Esophagus squamous epithelium (tissue), 5 donors: Measurements from ENCODE around the gene DELE1. TPM values are rescaled to one million over a fixed set of nuclear protein-coding genes. Genes with fewer than 3 reads are reported as not detected.

ENCODE experiments used
- DNase-seq: peaks from one replicate; lab custom pipeline; 2025; lab: John Stamatoyannopoulos, UW
- H3K27ac ChIP-seq, 4 donors: fragments of 200-600 bp; sonication (generic); one replicate each; pipeline ENCODE4 v1.5.1; 2016 to 2019; ENCODE audit warnings: mild to moderate bottlenecking in 1 of 4
- H3K27me3 ChIP-seq, 4 donors: fragments of 200-600 bp; sonication (generic); 1 replicate in 3 of 4; 2 replicates in 1 of 4; pipeline versions ENCODE4 v1.5.1 to v1.6.0; 2017 to 2021; ENCODE audit warnings: antibody characterized with exemption in 1 of 4
- H3K36me3 ChIP-seq, 3 donors: fragments of 200-600 bp; sonication (generic); one replicate each; pipeline ENCODE4 v1.5.1; 2016 to 2019
- H3K4me1 ChIP-seq, 3 donors: fragments of 200-600 bp; sonication (generic); one replicate each; pipeline ENCODE4 v1.5.1; 2017 to 2019
- H3K4me3 ChIP-seq, 4 donors: fragments of 200-600 bp; sonication (generic); 1 replicate in 3 of 4; 2 replicates in 1 of 4; pipeline ENCODE4 v1.5.1; 2016 to 2019; ENCODE audit warnings: mild to moderate bottlenecking in 2 of 4, moderate library complexity in 1 of 4
- H3K9me3 ChIP-seq, 3 donors: fragments of 200-600 bp; sonication (generic); one replicate each; pipeline ENCODE4 v1.5.1; 2016 to 2019
- CTCF ChIP-seq, 6 experiments: fragments of 450-650 bp in 4 of 6; fragments of 200-600 bp in 2 of 6; sonication (generic) in 2 of 6; IDR thresholded peaks; one replicate each; pipeline ENCODE4 v1.5.1; 2016 to 2019; ENCODE audit warnings: antibody characterized with exemption in 6 of 6, mild to moderate bottlenecking in 4 of 6, moderate library complexity in 4 of 6
- POLR2A ChIP-seq, 4 donors: fragments of 450-650 bp; IDR thresholded peaks; one replicate each; pipeline ENCODE4 v1.6.1; 2017; ENCODE audit warnings: antibody characterized with exemption in 4 of 4, mild to moderate bottlenecking in 4 of 4, moderate library complexity in 3 of 4
- WGBS, 2 donors: methylation state at CpG; one replicate each; pipeline ENCODE4 v1.1.5; 2018; 5-methylcytosine and 5-hydroxymethylcytosine counted together
- intact Hi-C: fragments of 100-400 bp; cut with DNase I; formaldehyde crosslinking; loops from one replicate; pipeline ENCODE4 v1.15.0; 2022
- total RNA-seq, 4 donors: library from RNA; depleted of rRNA; stranded (reverse); fragments of >200 nt; gene quantifications; one replicate each; pipeline ENCODE4 v1.1.0, GENCODE V29; 2016
- donor health status: DM: yes; HTN: yes; CAD: no.

Gene DELE1
- total RNA-seq, 4 donors from 2014 or later, result 27.3 to 68.5 (median 37.1) TPM

GRCh38 chr5:141950207-141951005 lies 26.7 kb downstream of the DELE1 start:
- 74 to 96% methylated on average over 3 of the region's 3 CpGs for WGBS, 2 donors
- peaks cover 0 to 36% (median 10%) of the 10 kb centered on the region in 3 donors for H3K4me1 ChIP-seq
- H3K9me3 ChIP-seq, result no peaks in the 10 kb centered on the region
- no peak overlapping the region for H3K4me3 ChIP-seq
- no peak for DNase-seq
- no peak for TF ChIP-seq CTCF (IDR thresholded peaks at IDR 0.05)
- no peak for TF ChIP-seq POLR2A (IDR thresholded peaks at IDR 0.05)
- H3K36me3 ChIP-seq, result peaks cover 0 to 3% (median 0%) of the 10 kb centered on the region in 3 donors
- H3K27me3 ChIP-seq, result no peaks in the 10 kb centered on the region
- intact Hi-C loops, result loop anchor here (10.0 kb wide), 1 partner anchor 66 kb away; no protein-coding TSS in a partner anchor
- no peak overlapping the region for H3K27ac ChIP-seq

GRCh38 chr5:141951332-141951781 lies 27.7 kb downstream of the DELE1 start:
- intact Hi-C loops, result loop anchor here (10.0 kb wide), 1 partner anchor 67 kb away; no protein-coding TSS in a partner anchor
- H3K27ac ChIP-seq, result peak overlapping the region in 1 of 4 donors; percentile 34

GRCh38 chr5:141952020-141952419 lies 28.3 kb downstream of the DELE1 start:
- H3K27ac ChIP-seq, result no peak overlapping the region

More at GRCh38 chr5:141951332-141951781, 27.7 kb downstream of the DELE1 start:
- H3K4me1 ChIP-seq, result peaks cover 0 to 27% (median 3%) of the 10 kb centered on the region in 3 donors
- no peaks in the 10 kb centered on the region for H3K9me3 ChIP-seq
- no peak overlapping the region for H3K4me3 ChIP-seq
- peaks cover 0 to 3% (median 0%) of the 10 kb centered on the region in 3 donors for H3K36me3 ChIP-seq
- H3K27me3 ChIP-seq, result no peaks in the 10 kb centered on the region
- WGBS, 2 donors, result 50 to 56% methylated on average over 7 to 9 of the region's 9 CpGs
- DNase-seq, result no peak
- TF ChIP-seq CTCF (IDR thresholded peaks at IDR 0.05) (peak in 2 of 6 experiments; percentile 6 to 7), POLR2A (IDR thresholded peaks at IDR 0.05) (no peak)

GRCh38 chr5:141954194-141954593 lies 30.5 kb downstream of the DELE1 start:
- WGBS, 2 donors, result 87 to 95% methylated on average over 2 of the region's 2 CpGs

More at GRCh38 chr5:141952020-141952419, 28.3 kb downstream of the DELE1 start:
- DNase-seq, result no peak
- TF ChIP-seq POLR2A (IDR thresholded peaks at IDR 0.05), result no peak
- TF ChIP-seq CTCF (IDR thresholded peaks at IDR 0.05), result no peak
- Histone ChIP-seq H3K9me3 (no peaks in the 10 kb centered on the region), H3K4me3 (no peak overlapping the region), H3K27me3 (no peaks in the 10 kb centered on the region), H3K4me1 (peaks cover 0 to 24% (median 3%) of the 10 kb centered on the region in 3 donors), H3K36me3 (peaks cover 0 to 3% (median 0%) of the 10 kb centered on the region in 3 donors)
- 60 to 93% methylated on average over 1 to 2 of the region's 2 CpGs for WGBS, 2 donors
- intact Hi-C loops, result loop anchor here (10.0 kb wide), 1 partner anchor 67 kb away; no protein-coding TSS in a partner anchor

More at GRCh38 chr5:141954194-141954593, 30.5 kb downstream of the DELE1 start:
- Histone ChIP-seq H3K36me3 (peaks cover 0 to 3% (median 0%) of the 10 kb centered on the region in 3 donors), H3K27me3 (no peaks in the 10 kb centered on the region), H3K4me3 (no peak overlapping the region), H3K27ac (no peak overlapping the region), H3K9me3 (no peaks in the 10 kb centered on the region), H3K4me1 (peaks cover 12 to 40% (median 17%) of the 10 kb centered on the region in 3 donors)
- no peak for DNase-seq
- intact Hi-C loops, result loop anchor here (10.0 kb wide), 1 partner anchor 69 kb away; no protein-coding TSS in a partner anchor
- no peak for TF ChIP-seq CTCF (IDR thresholded peaks at IDR 0.05)
- TF ChIP-seq POLR2A (IDR thresholded peaks at IDR 0.05), result no peak
